RWPE2 (cell line): ENCODE measurements around the gene RPIA.
"Not testable (repeated sequence)": the region's sequence is repeated elsewhere in the genome, so short reads cannot be mapped to it uniquely, and the experiment has no call there.

Experiments used
- ATAC-seq: fragments of 200-7000 bp; cut with Tn5 transposase; 3 replicates; pipeline ENCODE4 v1.9.1; 2021; ENCODE audit warnings: low read depth
- DNase-seq: peaks from one replicate; pipeline ENCODE4 v3.0.0-alpha.2; 2020; ENCODE audit warnings: low spot score
- H3K27ac ChIP-seq: fragments of 450-650 bp; 2 replicates; pipeline ENCODE4 v1.5.1; 2017; ENCODE audit warnings: mild to moderate bottlenecking; ENCODE audit not compliant: poor library complexity, severe bottlenecking
- H3K27me3 ChIP-seq: fragments of 250-450 bp; sonication (Bioruptor Pico); 2 replicates; pipeline ENCODE4 v1.5.1; 2021; ENCODE audit warnings: mild to moderate bottlenecking, moderate library complexity; ENCODE audit not compliant: insufficient read depth, poor library complexity, severe bottlenecking
- H3K36me3 ChIP-seq: fragments of 250-450 bp; sonication (Bioruptor Pico); 2 replicates; pipeline ENCODE4 v1.5.1; 2020; ENCODE audit warnings: low read depth, mild to moderate bottlenecking, moderate library complexity
- H3K4me1 ChIP-seq: fragments of 250-450 bp; sonication (Bioruptor Pico); 2 replicates; pipeline ENCODE4 v1.5.1; 2021; ENCODE audit warnings: mild to moderate bottlenecking, moderate library complexity; ENCODE audit not compliant: insufficient read depth, poor library complexity, severe bottlenecking
- H3K4me3 ChIP-seq: fragments of 250-450 bp; sonication (Bioruptor Pico); 2 replicates; pipeline ENCODE4 v1.5.1; 2021; ENCODE audit warnings: mild to moderate bottlenecking, moderate library complexity; ENCODE audit not compliant: severe bottlenecking
- H3K9me3 ChIP-seq: fragments of 250-450 bp; sonication (Bioruptor Pico); 2 replicates; pipeline ENCODE4 v1.5.1; 2021; ENCODE audit warnings: mild to moderate bottlenecking, moderate library complexity; ENCODE audit not compliant: severe bottlenecking
- TF ChIP-seq, protein P1 (sequence below): fragments of 450-650 bp; IDR thresholded peaks from one replicate; pipeline ENCODE4 v1.5.1; 2017; ENCODE audit warnings: mild to moderate bottlenecking, moderate library complexity; ENCODE audit not compliant: poor library complexity, severe bottlenecking

Gene RPIA

GRCh38 chr2:88753833-88754584 is 62.5 kb downstream of the RPIA start:
- H3K4me1 ChIP-seq, result no peaks in the 10 kb centered on the region
- TF ChIP-seq, protein P1, sequence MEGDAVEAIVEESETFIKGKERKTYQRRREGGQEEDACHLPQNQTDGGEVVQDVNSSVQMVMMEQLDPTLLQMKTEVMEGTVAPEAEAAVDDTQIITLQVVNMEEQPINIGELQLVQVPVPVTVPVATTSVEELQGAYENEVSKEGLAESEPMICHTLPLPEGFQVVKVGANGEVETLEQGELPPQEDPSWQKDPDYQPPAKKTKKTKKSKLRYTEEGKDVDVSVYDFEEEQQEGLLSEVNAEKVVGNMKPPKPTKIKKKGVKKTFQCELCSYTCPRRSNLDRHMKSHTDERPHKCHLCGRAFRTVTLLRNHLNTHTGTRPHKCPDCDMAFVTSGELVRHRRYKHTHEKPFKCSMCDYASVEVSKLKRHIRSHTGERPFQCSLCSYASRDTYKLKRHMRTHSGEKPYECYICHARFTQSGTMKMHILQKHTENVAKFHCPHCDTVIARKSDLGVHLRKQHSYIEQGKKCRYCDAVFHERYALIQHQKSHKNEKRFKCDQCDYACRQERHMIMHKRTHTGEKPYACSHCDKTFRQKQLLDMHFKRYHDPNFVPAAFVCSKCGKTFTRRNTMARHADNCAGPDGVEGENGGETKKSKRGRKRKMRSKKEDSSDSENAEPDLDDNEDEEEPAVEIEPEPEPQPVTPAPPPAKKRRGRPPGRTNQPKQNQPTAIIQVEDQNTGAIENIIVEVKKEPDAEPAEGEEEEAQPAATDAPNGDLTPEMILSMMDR, result no peak
- H3K9me3 ChIP-seq, result no peaks in the 10 kb centered on the region
- no peak overlapping the region for H3K27ac ChIP-seq
- DNase-seq (no peak), ATAC-seq (peak; percentile 49; the same call in 2 of the 3 replicates)
- H3K27me3 ChIP-seq, result no peaks in the 10 kb centered on the region
- H3K4me3 ChIP-seq, result no peak overlapping the region
- H3K36me3 ChIP-seq, result peaks cover 19% of the 10 kb centered on the region

DNA sequence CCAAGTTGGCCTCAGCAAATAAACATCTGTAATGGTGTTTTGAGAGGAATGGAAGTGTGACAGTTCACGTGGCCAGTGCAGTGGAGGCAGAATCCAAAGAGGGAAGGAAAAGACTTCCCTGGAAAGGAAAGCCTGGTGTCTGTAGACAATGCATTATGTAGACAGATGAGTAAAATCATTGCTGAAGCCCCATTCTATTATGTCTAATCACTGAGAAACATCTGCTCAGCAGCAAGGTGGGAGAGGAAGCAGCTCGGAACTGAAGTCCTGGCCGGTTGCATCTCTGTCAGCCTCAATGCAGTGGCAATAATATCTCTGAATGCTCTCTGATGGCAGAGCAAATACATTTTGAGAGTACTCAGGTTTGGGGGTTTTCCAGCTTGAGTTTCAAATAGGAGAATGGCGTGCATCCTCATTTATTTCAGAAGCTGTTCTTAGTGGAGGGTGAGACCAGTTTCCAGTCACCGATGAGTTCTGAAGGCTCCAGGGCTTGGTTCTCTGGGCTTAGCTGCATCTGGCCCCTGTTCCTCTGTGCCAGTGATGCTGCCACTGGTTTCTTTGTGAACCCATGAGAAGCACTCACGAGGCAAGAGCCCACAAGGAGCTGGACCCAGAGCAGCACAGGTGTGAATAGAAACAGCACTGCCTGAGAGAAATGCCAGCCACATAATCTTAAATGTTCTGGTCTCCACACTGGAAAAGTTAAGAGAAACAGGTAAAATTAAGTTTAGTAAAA is 63.3 kb downstream of the RPIA start:
- H3K27ac ChIP-seq, result no peak overlapping the region
- DNase-seq (no peak), ATAC-seq (no peak)
- peaks cover 19% of the 10 kb centered on the region for H3K36me3 ChIP-seq
- no peaks in the 10 kb centered on the region for H3K27me3 ChIP-seq
- TF ChIP-seq, protein P1, result no peak
- no peak overlapping the region for H3K4me3 ChIP-seq
- H3K9me3 ChIP-seq, result no peaks in the 10 kb centered on the region
- H3K4me1 ChIP-seq, result no peaks in the 10 kb centered on the region

GRCh38 chr2:88755836-88756235 is 64.4 kb downstream of the RPIA start:
- ATAC-seq (no peak), DNase-seq (no peak)
- H3K4me3 ChIP-seq, result no peak overlapping the region
- H3K27me3 ChIP-seq, result no peaks in the 10 kb centered on the region
- no peak overlapping the region for H3K27ac ChIP-seq
- H3K4me1 ChIP-seq, result no peaks in the 10 kb centered on the region
- TF ChIP-seq, protein P1, result no peak
- H3K36me3 ChIP-seq, result peaks cover 12% of the 10 kb centered on the region
- no peaks in the 10 kb centered on the region for H3K9me3 ChIP-seq

DNA sequence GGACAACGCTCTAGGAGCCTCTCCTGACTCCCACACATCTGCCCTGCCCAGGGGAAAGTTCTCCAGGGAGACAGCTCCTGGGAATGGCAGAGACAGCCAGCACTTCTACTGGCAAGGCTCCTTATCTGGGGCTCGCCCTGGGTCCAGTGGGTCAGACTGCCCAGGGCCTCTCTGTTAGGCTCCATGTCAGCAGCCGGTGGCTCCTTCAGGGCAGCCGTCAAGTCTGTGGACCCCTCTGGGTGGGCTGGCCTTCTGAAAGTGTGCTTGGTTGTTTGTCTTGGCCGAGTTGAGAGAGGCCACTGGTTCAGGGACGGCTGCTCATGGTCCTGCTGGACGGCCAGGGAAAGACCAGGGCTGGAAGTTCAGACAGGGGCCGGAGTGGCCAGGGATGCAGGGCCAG is 65.6 kb downstream of the RPIA start:
- no peak overlapping the region for H3K4me3 ChIP-seq
- no peaks in the 10 kb centered on the region for H3K9me3 ChIP-seq
- peaks cover under 1% of the 10 kb centered on the region for H3K36me3 ChIP-seq
- H3K4me1 ChIP-seq, result no peaks in the 10 kb centered on the region
- no peak overlapping the region for H3K27ac ChIP-seq
- DNase-seq (no peak), ATAC-seq (no peak)
- TF ChIP-seq, protein P1, result no peak
- no peaks in the 10 kb centered on the region for H3K27me3 ChIP-seq

DNA sequence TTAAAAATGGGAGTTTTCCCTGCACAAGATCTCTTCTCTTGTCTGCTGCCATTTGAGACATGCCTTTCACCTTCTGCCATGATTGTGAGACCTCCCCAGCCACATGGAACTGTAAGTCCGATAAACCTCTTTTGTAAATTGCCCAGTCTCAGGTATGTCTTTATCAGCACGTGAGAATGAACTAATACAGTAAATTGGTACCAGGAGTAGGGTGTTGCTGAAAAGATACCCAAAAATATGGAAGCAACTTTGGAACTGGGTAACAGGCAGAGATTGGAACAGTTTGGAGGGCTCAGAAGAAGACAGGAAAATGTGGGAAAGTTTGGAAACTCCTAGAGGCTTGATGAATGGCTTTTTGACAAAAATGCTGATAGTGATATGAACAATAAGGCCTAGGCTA is 67.2 kb downstream of the RPIA start:
- not testable (repeated sequence) for DNase-seq, H3K27ac ChIP-seq, H3K4me3 ChIP-seq, H3K36me3 ChIP-seq, H3K4me1 ChIP-seq, ATAC-seq, H3K27me3 ChIP-seq, H3K9me3 ChIP-seq
